Fibroblast of skin of right quadriceps (primary cell): ENCODE data around the gene ERMP1.

Source experiments
- DNase-seq: peaks from one replicate; pipeline ENCODE4 v3.0.0-alpha.2; 2013

ERMP1 gene

GRCh38 chr9:5854063-5854790 lies 21.3 kb upstream of the ERMP1 start:
- no peak for DNase-seq

GRCh38 chr9:5853617-5854016 lies 20.7 kb upstream of the ERMP1 start:
- no peak for DNase-seq

GRCh38 chr9:5852987-5853386 lies 20.1 kb upstream of the ERMP1 start:
- DNase-seq: no peak

- DNase-seq: peak; percentile 12
Measured at GRCh38 chr9:5851445-5851844, 18.5 kb upstream of the ERMP1 start.

- DNase-seq: no peak
Measured at GRCh38 chr9:5850724-5851122, 17.8 kb upstream of the ERMP1 start.

- no peak for DNase-seq
Measured at GRCh38 chr9:5848372-5848882, 15.5 kb upstream of the ERMP1 start.

- DNase-seq: no peak
Measured at GRCh38 chr9:5846501-5846921, 13.6 kb upstream of the ERMP1 start.

- no peak for DNase-seq
Measured at GRCh38 chr9:5846096-5846495, 13.2 kb upstream of the ERMP1 start.

GRCh38 chr9:5845157-5845531 lies 12.2 kb upstream of the ERMP1 start:
- no peak for DNase-seq

- peak; percentile 41 for DNase-seq
Measured at GRCh38 chr9:5843794-5844471, 11.0 kb upstream of the ERMP1 start.

GRCh38 chr9:5842929-5843793 lies 10.2 kb upstream of the ERMP1 start:
- no peak for DNase-seq

GRCh38 chr9:5841771-5842573 lies 9.1 kb upstream of the ERMP1 start:
- no peak for DNase-seq

- no peak for DNase-seq
Measured at GRCh38 chr9:5840788-5841187, 7.9 kb upstream of the ERMP1 start.

- no peak for DNase-seq
Measured at GRCh38 chr9:5839572-5839902, 6.6 kb upstream of the ERMP1 start.

- peak; percentile 39 for DNase-seq
Measured at GRCh38 chr9:5838884-5839571, 6.1 kb upstream of the ERMP1 start.

GRCh38 chr9:5835808-5836207 lies 2.9 kb upstream of the ERMP1 start:
- no peak for DNase-seq

GRCh38 chr9:5834214-5834613 lies 1.3 kb upstream of the ERMP1 start:
- no peak for DNase-seq

- no peak for DNase-seq
Measured at GRCh38 chr9:5832071-5832537, 813 bp downstream of the ERMP1 start.

GRCh38 chr9:5825895-5826622 lies 6.9 kb downstream of the ERMP1 start:
- DNase-seq: no peak

- no peak for DNase-seq
Measured at GRCh38 chr9:5825223-5825622, 7.7 kb downstream of the ERMP1 start.

GRCh38 chr9:5820425-5820824 lies 12.5 kb downstream of the ERMP1 start:
- DNase-seq: no peak
